Hepatic stellate cell (primary cell): ENCODE data around the gene PTPRD.

Source experiments
- DNase-seq: peaks from one replicate; pipeline ENCODE4 v3.0.0; 2011; ENCODE audit warnings: low spot score

Gene PTPRD

DNA sequence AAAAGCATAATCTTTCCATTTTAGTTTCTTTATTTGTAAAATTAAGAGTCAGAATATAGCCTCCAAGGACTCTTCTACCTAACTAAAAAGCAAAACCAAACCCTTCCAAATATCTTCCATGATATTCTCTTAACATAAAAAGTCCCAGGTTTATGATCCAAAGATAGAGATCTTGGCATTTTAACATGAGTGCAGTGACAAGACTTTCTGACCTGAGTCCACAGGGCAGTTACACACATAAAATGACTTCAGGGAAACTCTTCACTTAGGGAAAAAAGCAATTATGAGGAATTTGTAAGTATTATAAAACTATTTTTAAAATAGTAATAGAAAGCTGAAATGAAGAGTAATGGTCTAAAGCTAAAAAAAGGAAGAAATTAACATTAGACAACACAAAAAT, 2040.6 kb downstream of the PTPRD start:
- DNase-seq, result no peak

DNA sequence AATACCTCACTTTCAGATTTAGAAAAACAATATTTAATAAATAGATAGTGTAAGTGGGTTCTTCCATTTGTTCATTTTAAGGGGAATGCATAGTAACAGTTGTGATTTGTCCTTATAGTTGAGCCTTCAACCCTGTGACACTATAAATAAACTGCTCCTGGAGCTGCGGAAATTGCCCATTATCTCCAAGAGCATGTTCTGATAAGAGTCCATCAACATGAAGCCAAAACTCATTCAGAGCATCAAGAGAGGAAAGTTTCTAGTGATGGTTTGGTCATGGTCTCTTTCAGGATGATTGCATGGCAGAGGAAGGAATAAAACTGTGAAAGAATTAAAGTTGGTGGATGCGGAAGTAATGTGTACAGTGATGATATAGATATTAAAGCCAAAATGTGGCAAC, 2041.2 kb downstream of the PTPRD start:
- DNase-seq, result no peak

- no peak for DNase-seq
Measured at GRCh38 chr9:8570776-8571175, 2042.0 kb downstream of the PTPRD start.

GRCh38 chr9:8569823-8570222, 2043.0 kb downstream of the PTPRD start:
- DNase-seq, result no peak

DNA sequence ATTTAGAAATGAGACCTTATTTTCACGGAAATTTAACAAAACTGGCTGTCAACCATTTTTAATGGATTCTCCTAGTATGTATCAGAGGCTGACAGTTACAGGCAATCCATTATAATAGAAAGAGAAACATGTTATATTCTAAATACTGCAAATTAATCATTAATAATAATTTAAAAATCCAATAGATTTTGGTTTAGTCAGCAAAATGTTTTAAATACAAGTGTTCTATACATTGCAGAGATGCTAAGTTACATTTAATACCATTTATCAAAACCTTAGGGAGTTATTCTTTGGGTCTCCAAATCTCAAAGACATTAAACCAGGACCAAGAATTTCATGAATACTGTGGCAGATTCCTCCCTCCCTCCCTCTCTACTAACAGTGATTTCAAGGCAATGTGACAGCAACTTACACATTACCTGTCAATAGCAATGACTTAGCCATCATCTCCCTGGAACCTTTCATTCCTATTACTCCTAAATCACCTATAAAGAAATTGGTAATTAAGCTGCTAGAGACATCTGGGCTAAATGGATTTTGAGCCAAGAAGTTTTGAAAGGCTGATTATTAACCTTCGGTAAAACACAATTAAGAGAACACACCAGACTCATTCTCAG, 2044.7 kb downstream of the PTPRD start:
- no peak for DNase-seq

GRCh38 chr9:8564960-8565359, 2047.8 kb downstream of the PTPRD start:
- no peak for DNase-seq

- DNase-seq, result no peak
Measured at GRCh38 chr9:8560560-8561525, 2052.0 kb downstream of the PTPRD start.

DNA sequence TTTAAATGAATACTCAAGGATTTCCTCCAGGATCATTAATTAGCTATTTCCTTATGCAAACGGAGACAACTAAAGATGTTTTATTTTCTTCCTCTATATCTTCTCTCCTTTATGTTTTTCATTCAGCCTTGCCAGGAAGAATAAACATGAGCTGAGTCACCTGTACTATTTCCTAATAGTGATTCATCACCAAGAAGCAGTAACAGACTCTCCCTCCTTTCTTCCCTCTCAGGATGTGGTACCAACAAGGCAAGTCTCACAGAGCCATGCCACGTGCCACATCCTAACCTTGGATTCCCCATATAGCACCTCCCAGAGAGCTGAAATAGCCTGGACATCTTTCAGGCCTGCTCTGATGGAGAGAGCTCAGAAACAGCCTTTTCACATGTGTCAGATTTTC, 2054.6 kb downstream of the PTPRD start:
- DNase-seq, result no peak

DNA sequence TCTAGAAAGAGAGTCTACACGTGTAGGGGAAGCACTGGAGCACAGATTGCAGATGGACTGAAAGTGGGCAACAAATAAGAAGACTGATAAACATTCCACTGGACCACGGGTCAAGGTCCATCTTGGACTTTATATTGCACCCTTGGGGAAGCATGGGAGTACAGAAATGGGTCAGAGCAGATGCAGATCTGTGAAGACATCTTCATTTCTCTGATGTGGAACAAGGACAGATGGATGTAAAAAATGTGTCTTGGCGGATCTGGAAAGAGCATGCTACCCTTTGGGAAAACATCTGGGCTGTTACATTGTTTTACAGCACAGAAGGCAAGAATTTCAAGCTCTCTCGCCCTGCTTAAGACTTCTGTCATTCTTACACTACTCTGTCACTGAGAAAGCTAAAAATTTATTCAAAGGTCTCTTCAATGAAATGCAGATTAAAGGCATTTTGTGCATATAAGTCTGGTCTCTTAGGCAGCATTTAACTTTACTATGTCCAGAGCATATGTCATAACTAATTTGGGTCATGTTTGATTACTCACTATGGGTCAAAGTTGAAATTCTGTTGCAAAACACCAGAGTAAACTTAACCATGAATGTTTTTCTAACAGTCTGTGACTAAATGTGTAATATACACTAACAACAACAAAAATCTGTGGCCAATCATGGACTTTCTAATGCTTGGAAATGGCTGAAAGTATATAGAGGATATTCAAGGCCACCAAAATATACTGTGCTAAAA, 2056.9 kb downstream of the PTPRD start:
- DNase-seq, result no peak

DNA sequence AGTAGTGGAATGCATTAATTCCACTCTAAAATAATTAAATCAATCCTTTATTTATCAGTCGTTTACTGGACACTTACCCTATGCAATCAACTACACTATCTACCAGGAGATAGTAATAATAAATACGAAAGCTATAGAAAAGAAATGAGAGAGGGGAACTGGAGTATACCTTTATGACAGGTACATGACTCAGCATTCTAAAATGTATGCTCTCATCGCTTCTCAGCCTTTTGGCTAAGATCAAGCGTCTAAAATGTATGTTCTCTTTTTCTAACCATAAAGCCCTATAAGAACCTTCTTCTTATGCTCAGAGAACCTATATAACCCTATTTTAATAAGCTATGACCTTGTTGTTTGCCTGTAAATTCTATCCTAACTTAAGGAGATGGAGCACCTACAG, 2059.4 kb downstream of the PTPRD start:
- DNase-seq, result no peak

GRCh38 chr9:8552732-8553131, 2060.1 kb downstream of the PTPRD start:
- DNase-seq, result no peak

DNA sequence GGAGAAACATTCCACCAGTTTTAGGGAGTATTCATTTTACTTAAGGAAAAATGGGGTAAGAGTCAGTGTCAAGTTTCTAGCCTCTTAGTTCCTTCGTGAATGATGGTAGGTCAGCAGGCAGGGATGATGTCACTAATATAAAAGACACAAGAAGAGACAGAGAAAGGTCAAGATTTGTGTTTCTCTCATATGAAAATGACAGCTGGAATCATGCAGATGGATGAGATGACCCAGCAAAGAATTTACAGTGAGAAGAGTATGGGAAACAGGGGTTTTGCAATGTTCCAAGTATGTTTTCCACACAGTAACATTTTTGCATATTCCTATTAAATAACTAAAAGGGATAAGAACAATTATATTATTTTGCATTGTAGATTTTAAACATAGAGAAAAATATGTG, 2063.6 kb downstream of the PTPRD start:
- DNase-seq, result no peak

DNA sequence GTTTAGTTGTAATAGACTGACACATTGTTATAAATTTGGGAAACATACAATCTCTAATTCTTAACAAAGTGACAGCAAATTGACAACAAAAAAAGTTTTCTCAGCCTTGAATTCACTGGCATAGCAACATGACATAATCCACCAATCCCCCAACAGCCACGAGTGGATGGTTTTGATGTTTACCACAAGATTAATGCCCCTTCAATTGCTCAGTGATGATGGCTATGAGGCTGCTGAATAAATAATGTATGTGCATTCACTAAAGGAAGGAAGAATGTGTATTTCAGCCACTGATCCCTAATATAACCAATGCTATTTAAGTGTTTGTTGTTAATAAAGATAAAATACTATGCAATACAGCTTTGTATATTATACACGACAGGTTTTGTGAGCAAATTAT, 2069.6 kb downstream of the PTPRD start:
- DNase-seq, result no peak

- DNase-seq, result no peak
Measured at GRCh38 chr9:8542537-8542936, 2070.3 kb downstream of the PTPRD start.

- DNase-seq, result no peak
Measured at GRCh38 chr9:8539681-8540197, 2073.1 kb downstream of the PTPRD start.

GRCh38 chr9:8536845-8537244, 2076.0 kb downstream of the PTPRD start:
- no peak for DNase-seq

GRCh38 chr9:8534828-8535227, 2078.0 kb downstream of the PTPRD start:
- no peak for DNase-seq

DNA sequence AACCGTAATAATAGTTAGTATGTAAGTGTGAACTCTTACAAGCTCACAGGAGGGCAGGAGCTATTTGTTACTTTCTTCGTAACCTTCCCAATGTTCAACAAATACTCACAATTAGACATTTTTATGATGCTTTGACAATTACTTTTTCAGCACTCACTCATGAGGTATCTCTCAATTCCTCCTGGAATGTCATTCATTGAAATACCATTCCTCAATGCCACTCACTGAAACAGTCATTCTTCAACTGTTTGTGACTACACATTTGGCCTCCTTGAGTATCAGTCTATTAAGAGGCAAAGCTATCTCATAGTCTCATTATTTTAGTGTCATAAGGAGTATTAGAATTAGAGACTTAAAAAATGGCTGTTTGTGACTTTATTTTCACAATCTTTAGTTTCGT, 2079.1 kb downstream of the PTPRD start:
- DNase-seq, result no peak

DNA sequence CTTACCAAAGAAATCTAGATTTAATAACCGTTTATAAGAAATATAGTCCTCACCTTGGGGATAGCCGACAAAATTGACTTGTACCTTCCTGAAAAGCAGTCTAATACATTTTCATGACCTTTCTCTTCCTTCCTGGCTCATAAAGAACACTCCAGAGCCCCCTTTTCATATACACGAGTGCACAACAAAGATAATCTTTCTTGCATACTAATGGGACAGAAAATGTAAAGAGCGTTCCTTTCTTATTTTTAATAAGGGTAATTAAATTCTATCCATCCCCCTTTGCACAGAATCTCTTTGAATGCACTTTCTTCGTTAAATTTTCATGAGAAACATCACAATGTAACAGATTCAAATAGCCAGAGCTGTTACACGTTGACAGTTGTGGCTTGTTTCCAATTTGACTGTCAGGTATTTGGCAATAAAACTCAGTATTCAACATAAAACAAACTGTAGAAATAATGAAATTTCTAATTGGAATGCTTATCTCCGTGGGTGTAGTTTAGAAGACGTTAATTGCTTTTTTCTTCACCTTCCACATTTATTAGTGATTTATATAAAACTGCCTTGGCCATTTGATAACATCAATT, 2080.9 kb downstream of the PTPRD start:
- DNase-seq, result no peak

DNA sequence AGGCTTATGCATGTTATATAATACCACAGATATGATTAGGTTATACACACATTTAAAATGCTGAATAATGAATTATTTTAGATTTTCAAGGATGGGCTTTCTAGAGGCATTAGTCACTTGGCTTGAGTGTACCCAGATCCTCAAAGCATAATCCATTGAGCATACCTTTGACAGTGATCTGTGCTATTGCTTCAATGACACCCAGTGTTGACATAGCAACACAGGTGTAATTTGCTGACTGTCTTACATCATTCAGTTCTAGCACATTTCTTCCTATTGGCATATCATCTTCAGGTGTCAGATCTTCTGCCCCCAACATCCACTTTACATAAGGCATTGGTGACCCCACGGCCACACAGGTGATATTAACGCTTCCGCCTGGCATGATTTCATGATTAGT, 2091.7 kb downstream of the PTPRD start:
- no peak for DNase-seq

- no peak for DNase-seq
Measured at GRCh38 chr9:8515748-8516147, 2097.1 kb downstream of the PTPRD start.

GRCh38 chr9:8514760-8515159, 2098.0 kb downstream of the PTPRD start:
- DNase-seq, result no peak
